Activated CD4-positive, alpha-beta T cell treated with anti-CD3 and anti-CD28 coated beads, Interleukin-2, amount 10 ng/mL, durations not matched to agents 24 days and 14 days (primary cell): ENCODE measurements around the gene PAIP1. TPM values are rescaled to one million over a fixed set of nuclear protein-coding genes. Genes with fewer than 3 reads are reported as not detected.
"Not testable (repeated sequence)": the region's sequence is repeated elsewhere in the genome, so short reads cannot be mapped to it uniquely, and the experiment has no call there.

Experiments used
- DNase-seq: peaks from one replicate; pipeline ENCODE4 v3.0.0; 2022
- H3K27ac Mint-ChIP-seq: one replicate; pipeline ENCODE4 v1.8.0; 2022; ENCODE audit warnings: mild to moderate bottlenecking, mixed read lengths
- H3K27me3 Mint-ChIP-seq: one replicate; pipeline ENCODE4 v1.8.0; 2022; ENCODE audit warnings: mixed read lengths
- H3K36me3 Mint-ChIP-seq: one replicate; pipeline ENCODE4 v1.8.0; 2022; ENCODE audit warnings: low read depth, mild to moderate bottlenecking, mixed read lengths
- H3K4me1 Mint-ChIP-seq: one replicate; pipeline ENCODE4 v1.8.0; 2021; ENCODE audit warnings: mixed read lengths
- H3K4me3 Mint-ChIP-seq: one replicate; pipeline ENCODE4 v1.8.0; 2022; ENCODE audit warnings: mild to moderate bottlenecking, moderate library complexity, mixed read lengths
- H3K9me3 Mint-ChIP-seq: one replicate; pipeline ENCODE4 v1.8.0; 2021; ENCODE audit warnings: mixed read lengths
- intact Hi-C: fragments of 100-400 bp; cut with micrococcal nuclease; formaldehyde crosslinking; loops from one replicate; pipeline ENCODE4 v1.15.1; 2023
- total RNA-seq: library from RNA; stranded (reverse); gene quantifications from 2 replicates; pipeline ENCODE4 v1.2.3, GENCODE V29; 2022

The PAIP1 gene
- total RNA-seq, 1 donor from 2014 or later: 60.2 TPM

DNA sequence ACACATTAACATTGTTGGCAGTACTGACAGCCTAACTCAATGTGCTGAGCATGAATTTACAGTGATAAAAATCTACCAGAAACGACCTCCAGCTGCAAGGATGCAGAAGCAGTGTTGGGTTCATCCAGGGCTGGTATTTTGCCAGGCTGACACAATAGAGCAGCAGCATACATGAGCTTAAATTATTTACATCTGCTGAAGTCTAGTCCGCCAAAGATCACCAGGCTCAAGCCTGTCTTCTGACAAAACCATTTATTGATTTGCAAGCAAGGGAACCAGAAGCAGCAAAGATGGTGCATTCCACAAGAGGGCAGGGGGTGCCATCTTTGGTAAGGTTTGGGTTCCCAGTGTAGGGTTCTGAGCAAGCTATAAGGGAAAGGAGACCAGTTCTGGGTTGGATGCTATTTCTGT is 33.2 kb downstream of the PAIP1 start:
- H3K9me3 Mint-ChIP-seq: no peaks in the 10 kb centered on the region
- peaks cover 32% of the 10 kb centered on the region for H3K36me3 Mint-ChIP-seq
- peaks cover 2% of the 10 kb centered on the region for H3K4me1 Mint-ChIP-seq
- intact Hi-C loops: no loop called here
- no peaks in the 10 kb centered on the region for H3K27me3 Mint-ChIP-seq
- DNase-seq: no peak
- no peak overlapping the region for H3K4me3 Mint-ChIP-seq
- no peak overlapping the region for H3K27ac Mint-ChIP-seq

GRCh38 chr5:43520615-43521014 is 36.3 kb downstream of the PAIP1 start:
- Mint-ChIP-seq H3K4me1 (peaks cover 2% of the 10 kb centered on the region), H3K27ac (no peak overlapping the region), H3K36me3 (peaks cover 17% of the 10 kb centered on the region), H3K4me3 (no peak overlapping the region), H3K9me3 (no peaks in the 10 kb centered on the region), H3K27me3 (no peaks in the 10 kb centered on the region)
- intact Hi-C loops: no loop called here
- DNase-seq: no peak

- Mint-ChIP-seq H3K4me1 (peaks cover 23% of the 10 kb centered on the region), H3K36me3 (peaks cover 11% of the 10 kb centered on the region), H3K27ac (peak overlapping the region; percentile 96), H3K27me3 (no peaks in the 10 kb centered on the region), H3K4me3 (peak overlapping the region; percentile 95), H3K9me3 (peaks cover 5% of the 10 kb centered on the region)
- intact Hi-C loops: loop anchor here (1.0 to 10.0 kb wide), 6 partner anchors 31 to 394 kb away; partner anchors contain the start of genes HMGCS1 and NNT
- no peak for DNase-seq
These were observed 41.2 kb downstream of the PAIP1 start for GRCh38 chr5:43515678-43516048.

- intact Hi-C loops: loop anchor here (1.0 to 10.0 kb wide), 6 partner anchors 31 to 394 kb away; partner anchors contain the start of genes HMGCS1 and NNT
- DNase-seq: peak; percentile 98
- H3K27me3 Mint-ChIP-seq: no peaks in the 10 kb centered on the region
- peaks cover 14% of the 10 kb centered on the region for H3K36me3 Mint-ChIP-seq
- peaks cover 23% of the 10 kb centered on the region for H3K4me1 Mint-ChIP-seq
- H3K27ac Mint-ChIP-seq: peak within 1 kb of the TSS; percentile 96
- H3K9me3 Mint-ChIP-seq: peaks cover 5% of the 10 kb centered on the region
- peak within 1 kb of the TSS; percentile 95 for H3K4me3 Mint-ChIP-seq
These were observed 41.8 kb downstream of the PAIP1 start, which contains the start of gene C5orf34 for GRCh38 chr5:43514816-43515677. C5orf34 (minus strand) TSS chr5:43515148; CDS start chr5:43509339, 5,809 bp downstream.

DNA sequence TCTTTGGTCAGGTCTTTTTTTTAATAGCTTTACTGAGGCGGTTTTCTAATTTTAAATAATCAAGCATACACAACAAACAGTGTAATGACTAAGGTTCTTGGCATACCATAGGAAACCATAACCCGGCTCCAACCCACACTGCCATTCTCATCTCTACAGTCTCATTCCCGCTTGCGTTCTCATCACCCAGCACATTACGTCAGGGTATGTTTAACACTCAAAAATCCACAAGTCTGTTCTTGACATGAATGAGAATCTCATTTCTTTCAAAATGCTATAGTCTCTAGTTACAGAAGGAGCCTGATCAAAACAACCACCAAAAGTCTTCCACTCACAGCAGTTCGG is 42.4 kb downstream of the PAIP1 start:
- Mint-ChIP-seq H3K27me3 (no peaks in the 10 kb centered on the region), H3K9me3 (peaks cover 5% of the 10 kb centered on the region), H3K4me1 (peaks cover 23% of the 10 kb centered on the region), H3K4me3 (peak overlapping the region; percentile 95), H3K36me3 (peaks cover 14% of the 10 kb centered on the region), H3K27ac (peak overlapping the region; percentile 96)
- no peak for DNase-seq
- intact Hi-C loops: loop anchor here (10.0 kb wide), 2 partner anchors 120 to 200 kb away; partner anchors contain the start of gene HMGCS1

DNA sequence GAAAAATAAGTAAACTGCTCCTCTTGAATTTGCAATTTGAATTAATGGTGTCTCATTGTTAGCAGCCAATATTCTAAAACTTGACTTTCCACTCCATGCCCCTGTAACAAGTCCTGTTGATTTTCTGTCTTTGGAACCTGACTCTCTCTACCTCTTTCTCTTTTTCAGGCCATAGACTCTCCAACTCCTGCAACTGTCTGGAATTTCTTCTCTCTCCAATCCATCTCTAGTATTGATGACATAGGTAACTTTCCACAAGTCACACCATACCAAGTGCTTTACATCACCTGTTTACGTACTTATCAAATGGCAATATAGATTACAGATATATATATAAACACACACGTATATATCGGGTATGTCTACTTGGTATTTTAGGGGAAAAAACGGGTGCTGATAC is 42.9 kb downstream of the PAIP1 start:
- Mint-ChIP-seq H3K4me3 (peak overlapping the region; percentile 95), H3K4me1 (peaks cover 23% of the 10 kb centered on the region), H3K36me3 (peaks cover 14% of the 10 kb centered on the region), H3K9me3 (peaks cover 5% of the 10 kb centered on the region), H3K27me3 (no peaks in the 10 kb centered on the region), H3K27ac (peak overlapping the region; percentile 96)
- no peak for DNase-seq
- intact Hi-C loops: loop anchor here (10.0 kb wide), 2 partner anchors 119 to 199 kb away; partner anchors contain the start of gene HMGCS1

DNA sequence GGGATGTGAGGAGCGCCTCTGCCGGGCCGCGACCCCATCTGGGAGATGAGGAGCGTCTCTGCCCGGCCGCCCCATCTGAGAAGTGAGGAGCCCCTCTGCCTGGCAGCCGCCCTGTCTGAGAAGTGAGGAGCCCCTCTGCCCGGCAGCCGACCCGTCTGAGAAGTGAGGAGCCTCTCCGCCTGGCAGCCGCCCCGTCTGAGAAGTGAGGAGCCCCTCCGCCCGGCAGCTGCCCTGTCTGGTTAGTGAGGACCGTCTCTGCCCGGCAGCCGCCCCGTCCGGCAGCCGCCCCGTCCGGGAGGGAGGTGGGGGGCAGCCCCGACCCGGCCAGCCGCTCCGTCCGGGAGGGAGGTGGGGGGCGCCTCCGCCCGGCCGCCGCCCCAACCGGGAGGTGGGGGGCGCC is 45.8 kb downstream of the PAIP1 start:
- Mint-ChIP-seq H3K4me1 (peaks cover 21% of the 10 kb centered on the region), H3K36me3 (peaks cover 22% of the 10 kb centered on the region)
- H3K9me3 Mint-ChIP-seq, H3K27me3 Mint-ChIP-seq, DNase-seq, H3K4me3 Mint-ChIP-seq, H3K27ac Mint-ChIP-seq: not testable (repeated sequence)
- intact Hi-C loops: loop anchor here (10.0 kb wide), 2 partner anchors 116 to 196 kb away; partner anchors contain the start of gene HMGCS1

- Mint-ChIP-seq H3K9me3 (no peaks in the 10 kb centered on the region), H3K36me3 (peaks cover 18% of the 10 kb centered on the region), H3K27me3 (no peaks in the 10 kb centered on the region), H3K4me3 (no peak overlapping the region), H3K27ac (no peak overlapping the region), H3K4me1 (peaks cover 2% of the 10 kb centered on the region)
- intact Hi-C loops: no loop called here
- DNase-seq: no peak
These were observed 58.3 kb downstream of the PAIP1 start for GRCh38 chr5:43498581-43498980.

DNA sequence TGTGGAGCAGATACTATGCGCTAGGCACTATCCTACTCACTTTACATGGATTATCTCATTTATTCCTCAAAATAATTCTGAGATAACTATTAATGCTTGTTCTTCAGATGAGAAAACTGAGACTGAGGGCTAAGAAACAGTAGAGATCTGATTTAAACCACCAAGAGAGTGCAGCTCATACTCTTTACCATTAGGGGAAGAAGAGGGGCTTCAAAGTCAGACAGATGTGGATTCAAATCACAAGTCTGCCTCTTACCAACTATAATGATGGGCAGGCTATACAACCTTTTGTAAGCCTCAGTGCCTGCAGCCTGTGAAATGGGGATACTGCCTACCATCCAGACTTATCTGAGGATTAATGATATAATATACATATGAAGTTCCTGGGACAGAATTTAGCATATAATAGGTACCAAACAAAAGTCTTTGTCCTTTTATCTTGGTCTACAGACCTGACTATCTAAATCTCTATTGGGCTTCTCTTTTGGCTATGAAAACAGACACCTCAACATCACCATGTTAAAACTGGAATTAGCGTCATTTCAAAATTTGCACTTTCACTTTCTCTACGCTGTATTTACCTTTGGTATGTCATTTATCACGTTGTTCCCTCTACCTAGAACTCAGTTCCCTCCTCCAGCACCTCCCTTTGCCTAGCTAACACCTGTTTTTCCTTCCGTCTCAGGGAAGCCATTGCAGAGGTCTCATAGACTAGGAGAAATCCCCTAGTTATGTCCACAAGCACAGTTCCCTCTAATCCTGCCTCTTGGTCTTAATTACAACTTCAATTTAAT is 59.4 kb downstream of the PAIP1 start:
- H3K9me3 Mint-ChIP-seq: no peaks in the 10 kb centered on the region
- no peaks in the 10 kb centered on the region for H3K27me3 Mint-ChIP-seq
- no peak for DNase-seq
- H3K4me1 Mint-ChIP-seq: peaks cover 2% of the 10 kb centered on the region
- H3K36me3 Mint-ChIP-seq: peaks cover 12% of the 10 kb centered on the region
- H3K27ac Mint-ChIP-seq: no peak overlapping the region
- H3K4me3 Mint-ChIP-seq: no peak overlapping the region
- intact Hi-C loops: no loop called here

- intact Hi-C loops: no loop called here
These were observed 65.6 kb downstream of the PAIP1 start for GRCh38 chr5:43491326-43491725.

GRCh38 chr5:43486353-43486752 is 70.5 kb downstream of the PAIP1 start:
- Mint-ChIP-seq H3K9me3 (no peaks in the 10 kb centered on the region), H3K36me3 (peaks cover 13% of the 10 kb centered on the region), H3K4me1 (peaks cover 21% of the 10 kb centered on the region), H3K4me3 (no peak overlapping the region), H3K27ac (no peak overlapping the region), H3K27me3 (no peaks in the 10 kb centered on the region)
- intact Hi-C loops: loop anchor here (10.0 kb wide), 2 partner anchors 452 to 582 kb away; no protein-coding TSS in a partner anchor
- DNase-seq: no peak

More at GRCh38 chr5:43491326-43491725, 65.6 kb downstream of the PAIP1 start:
- no peaks in the 10 kb centered on the region for H3K27me3 Mint-ChIP-seq
- H3K4me1 Mint-ChIP-seq: no peaks in the 10 kb centered on the region
- DNase-seq: no peak
- no peak overlapping the region for H3K4me3 Mint-ChIP-seq
- no peaks in the 10 kb centered on the region for H3K9me3 Mint-ChIP-seq
- peaks cover 20% of the 10 kb centered on the region for H3K36me3 Mint-ChIP-seq
- H3K27ac Mint-ChIP-seq: no peak overlapping the region

DNA sequence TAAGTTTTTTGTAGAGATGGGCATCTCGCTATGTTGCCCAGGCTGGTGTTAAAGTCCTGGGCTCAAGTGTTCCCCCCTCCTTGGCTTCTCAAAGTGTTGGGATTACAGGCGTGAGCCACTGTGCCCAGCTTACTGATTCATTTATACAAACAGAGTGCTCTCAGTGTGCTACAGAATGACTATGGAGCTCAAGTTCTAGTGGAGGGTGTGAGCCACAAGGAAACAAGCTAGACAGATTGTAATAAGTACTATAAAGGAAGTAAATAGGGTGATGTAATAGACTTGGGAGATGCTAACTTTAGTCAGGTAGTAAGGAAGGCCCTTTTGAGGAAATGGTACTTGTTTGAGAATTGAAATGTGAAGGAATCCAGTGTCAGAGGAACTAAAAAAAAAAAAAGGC is 71.5 kb downstream of the PAIP1 start:
- Mint-ChIP-seq H3K27ac (peak overlapping the region; percentile 100), H3K4me3 (peak overlapping the region; percentile 10), H3K36me3 (peaks cover 12% of the 10 kb centered on the region), H3K4me1 (peaks cover 23% of the 10 kb centered on the region), H3K9me3 (no peaks in the 10 kb centered on the region), H3K27me3 (no peaks in the 10 kb centered on the region)
- DNase-seq: peak; percentile 63
- intact Hi-C loops: loop anchor here (2.0 to 10.0 kb wide), 4 partner anchors 117 to 581 kb away; partner anchors contain the start of gene NNT

- Mint-ChIP-seq H3K27me3 (no peaks in the 10 kb centered on the region), H3K9me3 (no peaks in the 10 kb centered on the region), H3K36me3 (peaks cover 8% of the 10 kb centered on the region), H3K4me1 (peaks cover 23% of the 10 kb centered on the region), H3K27ac (peak overlapping the region; percentile 100), H3K4me3 (peak overlapping the region; percentile 94)
- intact Hi-C loops: loop anchor here (1.0 to 10.0 kb wide), 9 partner anchors 31 to 579 kb away; partner anchors contain the start of genes C5orf34, HMGCS1 and NNT
- DNase-seq: peak; percentile 96
These were observed 72.6 kb downstream of the PAIP1 start for GRCh38 chr5:43484106-43484849.
